DND-41 (cell line): ENCODE data around the gene IGFLR1.

Experiments used
- EZH2 ChIP-seq: IDR thresholded peaks from 3 replicates; pipeline ENCODE4 v1.6.1; 2012; ENCODE audit warnings: borderline replicate concordance, low read depth, mild to moderate bottlenecking, moderate library complexity, low read length, inconsistent platforms; ENCODE audit not compliant: severe bottlenecking
- TF ChIP-seq, protein P1 (sequence below): IDR thresholded peaks from 2 replicates; pipeline ENCODE4 v1.5.1; 2012; ENCODE audit warnings: borderline replicate concordance, low read length, moderate library complexity, mild to moderate bottlenecking; ENCODE audit not compliant: poor library complexity, severe bottlenecking; ENCODE audit errors: extremely low read depth

GRCh38 chr19:35729763-35730162, 12.5 kb downstream of the IGFLR1 start:
- TF ChIP-seq EZH2, result no peak
- TF ChIP-seq, protein P1, sequence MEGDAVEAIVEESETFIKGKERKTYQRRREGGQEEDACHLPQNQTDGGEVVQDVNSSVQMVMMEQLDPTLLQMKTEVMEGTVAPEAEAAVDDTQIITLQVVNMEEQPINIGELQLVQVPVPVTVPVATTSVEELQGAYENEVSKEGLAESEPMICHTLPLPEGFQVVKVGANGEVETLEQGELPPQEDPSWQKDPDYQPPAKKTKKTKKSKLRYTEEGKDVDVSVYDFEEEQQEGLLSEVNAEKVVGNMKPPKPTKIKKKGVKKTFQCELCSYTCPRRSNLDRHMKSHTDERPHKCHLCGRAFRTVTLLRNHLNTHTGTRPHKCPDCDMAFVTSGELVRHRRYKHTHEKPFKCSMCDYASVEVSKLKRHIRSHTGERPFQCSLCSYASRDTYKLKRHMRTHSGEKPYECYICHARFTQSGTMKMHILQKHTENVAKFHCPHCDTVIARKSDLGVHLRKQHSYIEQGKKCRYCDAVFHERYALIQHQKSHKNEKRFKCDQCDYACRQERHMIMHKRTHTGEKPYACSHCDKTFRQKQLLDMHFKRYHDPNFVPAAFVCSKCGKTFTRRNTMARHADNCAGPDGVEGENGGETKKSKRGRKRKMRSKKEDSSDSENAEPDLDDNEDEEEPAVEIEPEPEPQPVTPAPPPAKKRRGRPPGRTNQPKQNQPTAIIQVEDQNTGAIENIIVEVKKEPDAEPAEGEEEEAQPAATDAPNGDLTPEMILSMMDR, result no peak
